PC-3 (cell line): Measurements from ENCODE around the gene TGFBI.

ENCODE experiments used
- EZH2 ChIP-seq: fragments of 300-600 bp; sonication (generic); IDR thresholded peaks from one replicate; pipeline ENCODE4 v1.6.1; 2017; ENCODE audit warnings: antibody characterized with exemption, mild to moderate bottlenecking, low read length; ENCODE audit not compliant: unreplicated experiment
- TF ChIP-seq, protein P1 (sequence below): fragments of 300-600 bp; sonication (generic); conservative IDR thresholded peaks from 2 replicates; pipeline ENCODE4 v1.5.1; 2017; ENCODE audit warnings: antibody characterized with exemption, low read depth, mild to moderate bottlenecking, low read length

DNA sequence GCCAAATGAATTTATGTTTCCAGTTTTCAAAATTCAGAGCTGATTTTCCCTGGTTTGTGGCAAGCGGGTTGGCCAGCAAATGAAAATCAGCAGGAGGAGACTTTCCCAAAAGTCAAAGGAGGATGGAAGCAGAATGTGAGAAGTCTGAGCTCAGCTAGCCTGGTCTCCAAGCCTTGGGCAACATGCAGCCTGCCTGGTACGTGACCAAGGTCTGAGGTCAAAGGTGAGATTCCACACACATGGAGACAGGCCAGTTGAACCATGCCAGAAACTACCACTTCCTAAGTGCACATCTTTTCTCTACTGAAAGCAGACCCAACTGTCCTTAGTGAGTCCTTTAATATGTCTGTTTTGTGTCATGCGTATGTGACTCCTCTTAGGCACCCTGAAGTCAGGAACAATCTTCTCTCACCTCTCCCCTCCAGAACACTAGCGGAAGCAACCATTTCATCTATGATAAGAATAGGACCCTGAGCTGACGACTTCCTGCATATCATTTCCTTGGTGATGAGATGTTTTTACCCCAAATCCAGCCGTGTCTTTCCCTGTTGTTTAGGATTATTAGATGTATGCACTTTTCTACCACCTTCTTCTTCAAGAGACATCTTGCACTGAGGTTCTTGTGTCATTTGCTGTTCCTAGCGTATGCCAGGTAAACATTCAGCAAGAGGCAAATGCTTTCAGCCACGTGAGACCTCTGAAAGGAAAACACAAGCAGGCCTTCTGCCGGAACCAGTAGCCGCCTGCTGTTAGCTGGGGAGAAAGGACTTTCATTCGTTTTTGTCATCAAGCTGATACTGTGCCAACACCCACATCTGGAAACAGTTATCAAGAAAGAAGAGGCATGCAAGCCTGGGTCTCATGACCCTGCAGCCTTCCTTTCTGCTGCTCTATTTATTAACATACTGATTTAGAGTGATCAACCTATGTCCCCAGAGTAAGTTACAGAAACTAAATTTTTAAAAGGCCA lies 9.7 kb upstream of the TGFBI start:
- TF ChIP-seq, protein P1, sequence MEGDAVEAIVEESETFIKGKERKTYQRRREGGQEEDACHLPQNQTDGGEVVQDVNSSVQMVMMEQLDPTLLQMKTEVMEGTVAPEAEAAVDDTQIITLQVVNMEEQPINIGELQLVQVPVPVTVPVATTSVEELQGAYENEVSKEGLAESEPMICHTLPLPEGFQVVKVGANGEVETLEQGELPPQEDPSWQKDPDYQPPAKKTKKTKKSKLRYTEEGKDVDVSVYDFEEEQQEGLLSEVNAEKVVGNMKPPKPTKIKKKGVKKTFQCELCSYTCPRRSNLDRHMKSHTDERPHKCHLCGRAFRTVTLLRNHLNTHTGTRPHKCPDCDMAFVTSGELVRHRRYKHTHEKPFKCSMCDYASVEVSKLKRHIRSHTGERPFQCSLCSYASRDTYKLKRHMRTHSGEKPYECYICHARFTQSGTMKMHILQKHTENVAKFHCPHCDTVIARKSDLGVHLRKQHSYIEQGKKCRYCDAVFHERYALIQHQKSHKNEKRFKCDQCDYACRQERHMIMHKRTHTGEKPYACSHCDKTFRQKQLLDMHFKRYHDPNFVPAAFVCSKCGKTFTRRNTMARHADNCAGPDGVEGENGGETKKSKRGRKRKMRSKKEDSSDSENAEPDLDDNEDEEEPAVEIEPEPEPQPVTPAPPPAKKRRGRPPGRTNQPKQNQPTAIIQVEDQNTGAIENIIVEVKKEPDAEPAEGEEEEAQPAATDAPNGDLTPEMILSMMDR: no peak
- TF ChIP-seq EZH2: no peak
